Muscle of arm (tissue), 12 donors: ENCODE measurements around the gene TBC1D22A. TPM values are rescaled to one million over a fixed set of nuclear protein-coding genes. Genes with fewer than 3 reads are reported as not detected.

Experiments
- DNase-seq: peaks from one replicate; pipeline ENCODE4 v3.0.0-alpha.2; 2013
- polyA plus RNA-seq, 12 donors: library from polyadenylated mRNA; unstranded; fragments of 120-200 nt; gene quantifications; one replicate each; pipeline ENCODE4 v1.2.1, GENCODE V29; 2013; ENCODE audit not compliant: insufficient read length in 12 of 12

Gene TBC1D22A
- polyA plus RNA-seq, 12 donors, result 10.3 to 18.0 (median 13.1) TPM; not detected in 1

DNA sequence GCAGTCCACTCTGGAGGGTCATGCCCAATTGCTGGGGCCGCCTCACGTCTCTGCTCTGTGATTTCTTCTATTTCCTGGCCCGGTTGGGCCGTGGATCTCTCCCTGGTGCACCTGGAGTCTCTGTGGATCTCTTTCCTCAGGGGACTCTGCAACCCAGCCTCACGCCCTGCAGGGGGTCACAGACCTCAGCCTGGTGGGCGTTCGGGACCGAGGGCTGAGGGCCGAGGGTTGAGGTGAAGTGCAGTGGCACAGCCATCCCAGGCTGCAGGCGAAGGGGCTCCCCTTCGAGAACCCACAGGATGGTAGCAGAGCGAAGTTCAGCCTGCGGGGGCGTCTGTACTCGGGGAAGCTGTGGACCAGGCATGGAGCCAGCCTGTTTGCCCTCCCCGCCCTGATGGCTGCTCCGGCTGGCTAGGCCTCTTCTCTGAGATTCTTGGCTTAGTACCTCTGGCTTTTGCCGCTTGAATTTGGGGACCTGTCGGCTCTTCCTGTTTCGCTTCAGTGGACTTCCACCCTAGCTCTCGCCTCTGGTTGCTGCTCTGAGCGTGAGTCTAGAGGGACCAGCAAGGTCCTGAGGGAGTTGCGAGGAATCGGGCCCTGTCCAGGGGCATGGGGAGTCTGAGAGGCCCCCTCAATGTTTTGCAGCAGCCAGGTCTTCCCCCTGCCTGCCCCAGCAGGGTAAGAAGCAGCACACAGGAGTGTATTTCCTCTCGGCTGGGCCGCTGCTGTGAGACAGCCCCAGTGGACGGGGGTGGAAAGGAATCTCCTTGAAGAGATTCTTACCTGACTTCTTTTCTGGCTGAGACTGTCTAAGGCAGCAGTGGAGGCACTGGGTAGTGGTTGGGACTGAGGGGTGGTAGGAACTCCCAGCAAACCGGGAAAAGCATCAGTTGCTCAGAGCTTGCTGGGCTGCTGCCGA, 140.8 kb downstream of the TBC1D22A start:
- no peak for DNase-seq

- no peak for DNase-seq
Observed at GRCh38 chr22:46905415-46905814, 143.0 kb downstream of the TBC1D22A start.

GRCh38 chr22:46905834-46906233, 143.4 kb downstream of the TBC1D22A start:
- DNase-seq, result no peak

DNA sequence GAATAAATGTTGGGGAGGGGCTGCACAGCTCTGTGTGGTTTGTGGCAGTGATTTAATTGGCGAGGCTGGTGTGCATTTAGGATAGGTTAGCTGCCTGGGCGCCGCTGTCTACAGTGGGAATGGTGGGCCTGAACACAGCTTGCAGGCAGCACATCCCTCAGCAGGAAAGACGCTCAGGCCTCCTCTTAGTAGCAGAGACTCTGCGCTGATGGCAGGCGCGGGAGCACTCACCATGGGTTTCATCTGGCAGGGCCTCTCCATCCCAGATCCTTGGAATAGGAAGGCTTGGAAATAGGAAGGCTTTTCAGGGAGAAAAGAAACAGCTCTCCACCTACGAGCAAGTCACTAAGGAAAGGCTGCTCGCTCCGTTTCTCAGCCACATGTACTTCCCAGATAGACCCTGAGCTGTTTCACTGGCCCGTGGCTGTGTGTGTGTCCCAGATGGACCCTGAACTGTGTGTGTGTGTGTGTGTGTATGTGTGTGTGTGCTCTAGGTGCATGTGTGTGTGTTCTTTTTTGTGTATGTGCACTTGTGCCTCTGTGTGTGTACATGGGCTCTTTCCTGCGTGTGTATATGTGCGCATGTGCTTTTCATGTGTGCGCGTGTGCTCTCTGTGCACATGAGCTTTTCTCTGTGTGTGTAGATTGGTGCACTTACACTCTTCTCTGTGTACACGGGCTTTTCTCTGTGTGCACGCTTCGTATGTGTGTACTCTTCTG, 144.0 kb downstream of the TBC1D22A start:
- DNase-seq, result no peak

DNA sequence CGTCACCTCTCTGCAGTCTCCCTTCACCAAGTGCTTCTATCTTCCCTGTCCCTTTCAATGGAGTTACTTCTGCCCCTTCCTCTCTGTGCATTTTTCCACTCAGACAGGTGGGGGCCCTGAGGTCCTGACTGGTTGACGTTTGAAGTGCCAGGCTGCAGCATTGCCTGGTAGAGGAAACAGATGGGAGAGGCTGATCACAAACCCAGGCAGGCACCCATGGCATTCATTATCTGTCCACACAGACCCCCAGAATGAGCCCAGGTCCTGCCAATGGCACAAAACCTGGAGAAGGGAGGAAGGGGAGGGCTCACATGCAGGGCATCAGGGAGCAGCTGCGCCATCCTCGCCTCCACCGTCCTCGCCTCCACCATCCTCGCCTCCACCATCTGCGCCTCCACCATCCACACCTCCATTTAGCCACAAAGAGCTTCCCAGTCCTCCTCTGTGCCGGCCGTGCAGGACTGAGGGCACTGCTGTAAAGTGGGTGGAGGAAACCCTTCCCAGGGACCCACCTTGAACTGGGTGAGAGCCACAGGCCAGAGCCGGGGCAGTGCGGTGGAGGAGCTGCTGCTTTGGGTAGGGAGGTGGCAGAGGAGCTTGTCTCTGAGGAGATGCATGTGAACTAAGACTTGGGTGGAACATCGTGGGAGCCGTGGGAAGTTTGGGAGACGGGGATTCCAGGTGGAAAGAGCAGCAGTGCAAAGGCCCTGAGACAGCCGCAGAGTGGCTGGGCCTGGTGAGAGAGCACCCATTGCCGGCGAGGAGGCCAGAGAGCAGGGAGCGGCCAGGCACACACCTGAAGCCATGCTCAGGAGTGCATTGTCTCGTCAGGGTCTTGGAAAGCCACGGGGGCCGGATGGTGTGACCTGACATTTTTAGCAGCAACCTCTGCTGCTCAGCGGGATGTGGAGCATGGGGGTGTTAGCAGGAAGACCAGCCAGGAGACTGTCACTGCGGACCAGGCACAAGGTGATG, 145.1 kb downstream of the TBC1D22A start:
- DNase-seq, result no peak

DNA sequence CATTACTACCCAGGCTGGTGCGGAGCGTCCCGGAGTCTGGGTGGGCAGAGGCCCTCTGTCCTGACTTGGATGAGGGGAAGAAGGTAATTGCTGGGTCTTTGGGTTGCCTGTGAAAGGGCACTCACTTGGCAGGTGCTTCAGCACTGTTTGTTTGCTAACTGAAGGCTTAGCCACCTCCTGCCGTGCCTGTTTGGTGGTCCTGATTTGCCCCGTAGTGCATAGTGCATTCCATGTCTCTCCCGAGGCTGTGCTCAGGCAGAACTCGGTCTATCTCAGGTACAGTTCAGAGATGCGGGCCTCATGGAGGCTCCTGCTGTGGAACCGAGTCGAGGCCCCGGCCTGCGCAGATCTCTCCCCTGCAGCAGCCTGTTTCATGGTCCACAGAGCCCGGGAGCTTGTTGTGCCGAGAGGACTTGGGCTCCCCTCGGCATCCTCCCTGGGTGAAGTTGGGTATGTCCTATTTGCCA, 146.2 kb downstream of the TBC1D22A start:
- DNase-seq, result no peak

GRCh38 chr22:46909237-46910030, 147.0 kb downstream of the TBC1D22A start:
- no peak for DNase-seq

DNA sequence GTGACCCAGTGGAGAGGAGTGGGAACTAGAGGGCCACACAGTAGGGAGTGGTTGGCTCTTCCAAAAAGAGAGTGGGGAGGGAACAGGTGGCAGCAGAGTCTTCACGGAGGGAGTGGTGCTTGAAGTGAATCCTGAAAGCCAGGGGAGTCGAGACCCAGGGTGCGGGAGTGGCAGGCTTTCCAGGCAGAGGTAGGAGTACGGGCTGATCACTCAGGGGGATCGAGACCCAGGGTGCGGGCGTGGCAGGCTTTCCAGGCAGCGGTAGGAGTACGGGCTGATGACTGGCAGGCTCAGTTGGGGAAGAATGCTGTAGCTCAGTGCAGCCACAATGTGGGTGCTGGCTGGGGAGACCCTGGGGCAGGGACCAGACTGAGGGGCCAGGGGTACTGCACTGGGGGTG, 148.2 kb downstream of the TBC1D22A start:
- no peak for DNase-seq

DNA sequence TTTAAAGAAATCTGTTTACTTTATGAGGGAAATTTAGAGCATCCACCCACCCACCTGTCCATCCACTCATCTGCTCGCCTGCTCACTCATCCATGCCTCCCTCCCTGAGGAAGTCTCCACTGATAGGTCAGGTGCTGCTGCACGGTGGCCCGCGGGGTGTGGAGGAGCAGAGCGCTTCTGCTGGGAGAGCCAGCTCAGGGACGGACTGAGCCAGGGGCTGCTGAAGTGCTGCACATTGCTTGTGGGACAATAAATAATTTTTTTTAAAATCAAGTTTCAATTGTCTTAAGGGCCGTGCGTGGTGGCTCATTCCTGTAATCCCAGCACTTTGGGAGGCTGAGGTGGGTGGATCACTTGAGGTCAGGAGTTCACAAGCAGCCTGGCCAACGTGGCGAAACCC, 148.9 kb downstream of the TBC1D22A start:
- no peak for DNase-seq

DNA sequence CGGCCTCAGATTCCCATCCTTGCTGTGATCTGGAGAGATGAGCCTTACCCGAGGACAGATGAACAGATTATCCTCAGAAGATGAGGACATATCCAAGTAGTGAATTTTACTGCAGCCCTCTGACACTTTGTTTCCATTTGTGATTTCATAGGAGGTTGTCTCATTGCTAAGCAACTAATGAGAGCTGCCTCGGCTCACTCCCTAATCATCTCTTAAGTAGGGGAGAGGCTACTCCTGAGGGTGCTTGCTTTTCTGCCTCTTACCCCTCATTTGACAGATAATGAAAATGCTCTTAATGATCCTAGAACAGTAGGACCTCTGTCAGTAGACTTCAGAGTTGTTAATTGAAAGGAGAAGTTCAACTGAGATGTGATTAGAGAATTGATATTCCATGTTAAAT, 150.9 kb downstream of the TBC1D22A start:
- no peak for DNase-seq

- DNase-seq, result no peak
Observed at GRCh38 chr22:46914481-46914880, 152.0 kb downstream of the TBC1D22A start.

DNA sequence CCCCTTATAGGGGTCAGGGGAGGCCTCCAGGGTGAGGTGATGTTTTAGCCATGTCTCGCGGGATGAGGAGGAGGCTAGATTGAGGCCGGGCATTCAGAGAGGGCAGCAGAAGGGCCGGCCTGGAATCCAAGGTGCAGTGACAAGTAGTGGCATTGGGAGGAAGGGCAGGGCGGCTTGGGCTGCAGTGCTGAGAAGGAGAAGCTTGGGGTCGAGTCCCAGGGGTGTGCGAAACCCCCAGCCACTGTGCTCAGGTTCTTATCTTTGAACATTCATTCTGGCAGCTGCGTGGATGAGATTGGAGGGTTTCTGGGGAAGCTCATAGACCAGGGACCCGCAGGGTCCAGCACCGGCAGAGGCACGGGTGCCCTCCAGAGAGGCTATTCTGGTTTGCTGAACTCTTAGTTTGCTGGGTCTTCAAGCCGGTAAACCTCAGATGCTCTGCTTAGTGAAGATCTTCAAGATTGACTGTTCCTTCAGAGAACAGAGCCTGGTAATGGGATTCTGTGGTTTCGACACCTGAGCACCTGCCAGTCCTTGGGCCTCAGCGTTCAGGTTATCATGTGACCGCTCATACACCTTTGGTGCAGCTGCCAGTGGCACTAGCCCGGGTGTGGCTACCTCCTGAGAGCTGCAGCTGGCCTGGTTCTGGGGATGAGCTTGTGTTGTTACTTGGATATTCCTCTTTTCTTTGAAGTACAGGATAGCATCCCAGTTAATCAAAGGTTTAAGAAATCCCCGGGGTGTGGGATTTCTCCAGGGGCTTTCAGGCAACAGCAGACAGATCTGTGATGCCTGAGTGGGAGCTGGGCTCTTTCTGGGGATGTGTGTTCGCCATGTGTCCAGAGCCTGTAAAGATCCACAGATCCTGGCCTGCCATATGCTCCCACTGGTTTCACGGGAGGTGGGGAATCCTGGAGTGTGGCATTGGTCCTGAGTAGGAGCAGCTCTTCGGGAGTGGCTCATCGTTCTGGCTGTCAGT, 152.8 kb downstream of the TBC1D22A start:
- no peak for DNase-seq

DNA sequence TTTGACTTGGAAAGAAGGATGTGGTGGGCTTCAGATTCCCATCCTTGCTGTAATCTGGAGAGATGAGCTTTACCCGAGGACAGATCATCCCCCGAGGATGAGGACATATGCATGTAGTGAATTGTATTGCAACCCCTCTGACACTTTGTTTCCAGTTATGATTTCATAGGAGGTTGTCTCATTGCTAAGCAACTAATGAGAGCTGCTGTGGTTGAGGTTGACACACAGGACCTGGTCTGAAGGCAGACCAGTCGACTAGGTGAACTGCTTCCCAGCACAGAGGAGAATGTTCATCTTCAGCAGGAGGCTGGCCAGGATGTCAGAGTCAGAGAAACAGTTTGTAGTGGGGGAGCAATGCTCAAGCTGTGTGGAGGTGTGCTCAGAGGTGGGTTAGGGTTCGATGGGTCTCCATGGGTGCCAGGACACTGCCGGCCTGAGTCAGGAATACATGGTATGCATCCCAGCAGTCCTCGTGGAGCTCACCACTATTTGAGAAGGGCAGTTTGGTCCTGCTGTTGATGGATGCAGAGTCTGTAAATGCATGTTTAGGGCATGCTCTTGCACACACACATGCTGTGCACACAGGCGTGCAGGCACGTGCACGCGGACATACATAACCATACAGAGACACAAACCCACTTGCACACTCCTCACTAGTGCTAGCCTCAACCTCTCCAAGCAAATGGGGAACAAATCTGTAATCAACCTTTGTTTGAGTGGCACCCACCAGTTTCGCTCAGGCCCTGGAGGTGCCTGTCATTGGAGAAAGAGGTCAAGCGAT, 153.7 kb downstream of the TBC1D22A start:
- no peak for DNase-seq

GRCh38 chr22:46916886-46917770, 154.7 kb downstream of the TBC1D22A start:
- DNase-seq, result peak; percentile 29

- DNase-seq, result no peak
Observed at GRCh38 chr22:46917771-46918101, 155.3 kb downstream of the TBC1D22A start.

- DNase-seq, result no peak
Observed at GRCh38 chr22:46918197-46918596, 155.7 kb downstream of the TBC1D22A start.

- DNase-seq, result no peak
Observed at GRCh38 chr22:46922037-46922436, 159.6 kb downstream of the TBC1D22A start.

- no peak for DNase-seq
Observed at GRCh38 chr22:46923394-46923793, 160.9 kb downstream of the TBC1D22A start.
